Caco-2 (cell line): ENCODE results near the gene HOXB3. TPM values are rescaled to one million over a fixed set of nuclear protein-coding genes. Genes with fewer than 3 reads are reported as not detected.

Experiments used
- BruUV-seq: library from RNA; stranded (reverse); fragments of 400-500 nt; replicated peaks from 2 replicates; lab custom pipeline; 2021; lab: Mats Ljungman, UMichigan
- CTCF ChIA-PET: fragments of 300-600 bp; sonication (Branson Sonifier 250); formaldehyde crosslinking; loops from one replicate; lab custom pipeline; 2022; ENCODE audit warnings: antibody characterized with exemption; lab: Charles Lee
- POLR2A ChIA-PET: fragments of 300-600 bp; sonication (Branson Sonifier 250); formaldehyde crosslinking; loops from one replicate; lab custom pipeline; 2022; ENCODE audit warnings: antibody characterized with exemption; lab: Charles Lee
- DNase-seq, 2 experiments: peaks; one replicate each; pipeline versions ENCODE4 v3.0.0 to v3.0.0-alpha.2; 2020 to 2022
- H3K27me3 ChIP-seq: replicated peaks from 2 replicates; pipeline ENCODE4 v1.6.0; 2011; ENCODE audit warnings: low read length; ENCODE audit not compliant: control insufficient read depth, insufficient read depth
- H3K36me3 ChIP-seq: 2 replicates; pipeline ENCODE4 v1.5.1; 2011; ENCODE audit warnings: low read length; ENCODE audit not compliant: control insufficient read depth, insufficient read depth
- H3K4me1 ChIP-seq: fragments of 250-450 bp; sonication (Bioruptor Pico); 2 replicates; pipeline ENCODE4 v1.5.1; 2020; ENCODE audit warnings: mild to moderate bottlenecking
- H3K4me3 ChIP-seq: 2 replicates; pipeline ENCODE4 v1.5.1; 2011; ENCODE audit warnings: low read depth, mild to moderate bottlenecking, control low read depth, low read length
- H3K9me3 ChIP-seq: fragments of 250-450 bp; sonication (Bioruptor Pico); 2 replicates; pipeline ENCODE4 v1.5.1; 2020; ENCODE audit warnings: mild to moderate bottlenecking, moderate library complexity
- H3K27ac Mint-ChIP-seq: one replicate; pipeline ENCODE4 v1.8.0; 2022; ENCODE audit warnings: mixed read lengths; ENCODE audit not compliant: unreplicated experiment
- H3K27me3 Mint-ChIP-seq: one replicate; pipeline ENCODE4 v1.8.0; 2022; ENCODE audit warnings: mixed read lengths; ENCODE audit not compliant: insufficient read depth, unreplicated experiment
- H3K36me3 Mint-ChIP-seq: one replicate; pipeline ENCODE4 v1.8.0; 2022; ENCODE audit warnings: mild to moderate bottlenecking, mixed read lengths; ENCODE audit not compliant: insufficient read depth, unreplicated experiment
- H3K4me1 Mint-ChIP-seq: one replicate; pipeline ENCODE4 v1.8.0; 2022; ENCODE audit warnings: low read depth, mixed read lengths; ENCODE audit not compliant: unreplicated experiment
- H3K4me3 Mint-ChIP-seq: one replicate; pipeline ENCODE4 v1.8.0; 2022; ENCODE audit warnings: mild to moderate bottlenecking, moderate library complexity, mixed read lengths; ENCODE audit not compliant: unreplicated experiment
- H3K9me3 Mint-ChIP-seq: one replicate; pipeline ENCODE4 v1.8.0; 2022; ENCODE audit warnings: mixed read lengths; ENCODE audit not compliant: unreplicated experiment
- intact Hi-C: fragments of 100-400 bp; cut with micrococcal nuclease; formaldehyde crosslinking; loops from one replicate; pipeline ENCODE4 v1.10.0; 2022; ENCODE audit not compliant: unreplicated experiment
- total RNA-seq: library from RNA; stranded (reverse); gene quantifications from 2 replicates; pipeline ENCODE4 v1.2.3, GENCODE V29; 2022
- TF ChIP-seq, protein P1 (sequence below), 2 experiments: fragments of 200-600 bp in 1 of 2; IDR thresholded peaks; 1 replicate in 1 of 2; 2 replicates in 1 of 2; pipeline versions ENCODE4 v1.5.1 to v1.8.0; 2011 to 2022; ENCODE audit warnings: antibody characterized with exemption in 1 of 2, control low read depth in 1 of 2, inconsistent platforms in 1 of 2, low read depth in 1 of 2, low read length in 1 of 2, mild to moderate bottlenecking in 1 of 2, moderate library complexity in 1 of 2; ENCODE audit not compliant: insufficient read depth in 1 of 2, severe bottlenecking in 1 of 2, unreplicated experiment in 1 of 2

Gene HOXB3
- total RNA-seq, 1 experiment from 2014 or later, result 7.2 TPM

DNA sequence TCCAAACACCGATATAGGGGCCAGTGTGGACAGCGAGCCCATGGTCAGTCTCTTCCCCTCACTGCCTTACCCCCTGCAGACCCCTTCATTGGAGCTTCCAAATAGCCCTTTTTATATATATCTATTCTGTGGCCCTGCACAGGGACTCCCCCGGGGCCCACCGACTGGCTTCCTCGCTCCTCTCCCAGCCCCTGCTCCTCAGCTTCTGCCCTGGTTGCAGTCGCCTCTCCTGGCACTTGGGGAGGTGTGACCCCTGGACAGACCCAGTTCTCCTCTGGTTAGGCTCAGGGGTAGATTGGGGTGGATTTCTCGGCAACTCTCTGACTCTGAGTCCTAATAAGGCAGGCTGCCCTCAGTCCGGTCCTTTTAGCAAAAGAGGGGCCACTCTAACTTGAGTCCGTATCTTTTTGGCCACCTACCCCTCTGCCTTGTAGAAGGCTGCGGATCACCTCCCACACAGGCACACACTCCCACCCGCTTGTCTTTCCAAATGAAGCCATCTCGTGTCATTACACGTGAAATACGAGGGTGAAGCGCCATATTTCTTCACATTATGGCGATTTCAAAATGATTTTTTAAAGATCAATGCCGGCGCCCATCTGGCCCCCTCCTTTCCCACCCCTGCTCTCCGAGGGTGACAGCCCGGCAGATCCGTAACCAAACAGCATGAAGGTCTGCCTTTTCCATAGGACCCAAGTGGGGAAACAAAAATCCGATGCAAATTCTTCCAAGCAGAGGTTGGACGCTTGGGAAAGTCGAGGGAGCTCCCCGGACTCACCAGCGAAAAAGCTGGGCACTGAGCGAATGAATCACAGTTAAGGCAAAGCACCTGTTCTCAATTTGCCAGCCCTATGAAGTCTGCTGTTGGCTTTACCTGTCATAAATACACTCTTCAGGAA is 37.8 kb upstream of the HOXB3 start:
- intact Hi-C loops, result loop anchor here (2.0 kb wide), 1 partner anchor 19 kb away; no protein-coding TSS in a partner anchor
- H3K4me3 Mint-ChIP-seq, result peak overlapping the region; percentile 11
- Histone ChIP-seq H3K27me3 (peaks cover 25% of the 10 kb centered on the region), H3K36me3 (no peaks in the 10 kb centered on the region), H3K4me1 (peaks cover 25% of the 10 kb centered on the region), H3K4me3 (no peak overlapping the region), H3K9me3 (no peaks in the 10 kb centered on the region)
- ChIA-PET CTCF (interaction anchor here (1.2 kb wide), 1 partner anchor 251 kb away, joined by 3 read pairs; no protein-coding TSS in a partner anchor), POLR2A (interaction anchor here (0.6 kb wide), 1 partner anchor 117 kb away, joined by 10 read pairs; no protein-coding TSS in a partner anchor)
- peaks cover 15% of the 10 kb centered on the region for H3K4me1 Mint-ChIP-seq
- no peak overlapping the region for H3K27ac Mint-ChIP-seq
- peaks cover 39% of the 10 kb centered on the region for H3K27me3 Mint-ChIP-seq
- DNase-seq, result no peak
- H3K36me3 Mint-ChIP-seq, result no peaks in the 10 kb centered on the region
- TF ChIP-seq, protein P1, sequence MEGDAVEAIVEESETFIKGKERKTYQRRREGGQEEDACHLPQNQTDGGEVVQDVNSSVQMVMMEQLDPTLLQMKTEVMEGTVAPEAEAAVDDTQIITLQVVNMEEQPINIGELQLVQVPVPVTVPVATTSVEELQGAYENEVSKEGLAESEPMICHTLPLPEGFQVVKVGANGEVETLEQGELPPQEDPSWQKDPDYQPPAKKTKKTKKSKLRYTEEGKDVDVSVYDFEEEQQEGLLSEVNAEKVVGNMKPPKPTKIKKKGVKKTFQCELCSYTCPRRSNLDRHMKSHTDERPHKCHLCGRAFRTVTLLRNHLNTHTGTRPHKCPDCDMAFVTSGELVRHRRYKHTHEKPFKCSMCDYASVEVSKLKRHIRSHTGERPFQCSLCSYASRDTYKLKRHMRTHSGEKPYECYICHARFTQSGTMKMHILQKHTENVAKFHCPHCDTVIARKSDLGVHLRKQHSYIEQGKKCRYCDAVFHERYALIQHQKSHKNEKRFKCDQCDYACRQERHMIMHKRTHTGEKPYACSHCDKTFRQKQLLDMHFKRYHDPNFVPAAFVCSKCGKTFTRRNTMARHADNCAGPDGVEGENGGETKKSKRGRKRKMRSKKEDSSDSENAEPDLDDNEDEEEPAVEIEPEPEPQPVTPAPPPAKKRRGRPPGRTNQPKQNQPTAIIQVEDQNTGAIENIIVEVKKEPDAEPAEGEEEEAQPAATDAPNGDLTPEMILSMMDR (IDR thresholded peaks at IDR 0.05; ENCODE audit: insufficient read depth in 1 of 2, low read depth in 1 of 2, low read length in 1 of 2, severe bottlenecking in 1 of 2, unreplicated experiment in 1 of 2), result no peak
- H3K9me3 Mint-ChIP-seq, result no peaks in the 10 kb centered on the region
- no TSS peak for BruUV-seq

DNA sequence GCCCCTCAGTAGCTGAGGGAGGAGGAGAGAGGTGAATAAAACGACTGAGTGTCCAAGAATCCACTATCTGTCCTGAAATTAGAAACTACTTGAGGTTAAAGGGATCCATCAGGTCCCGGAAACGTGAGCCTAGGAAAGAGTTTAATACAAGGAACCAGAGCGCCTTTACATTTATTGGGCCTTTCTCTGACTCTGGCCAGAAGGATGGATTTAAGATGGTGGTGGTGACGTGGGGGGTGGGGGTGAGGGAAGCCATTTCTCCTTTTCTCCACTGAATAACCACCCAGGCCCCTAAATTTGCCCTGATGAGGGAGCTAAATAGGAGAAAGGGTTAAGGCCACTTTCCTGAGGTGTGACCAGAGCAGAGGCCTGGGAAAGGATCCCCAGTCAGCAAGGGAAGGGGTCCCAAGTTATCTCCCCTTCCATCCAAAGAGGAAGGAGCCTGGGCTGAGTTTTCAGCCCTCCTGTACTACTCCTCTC is 37.1 kb upstream of the HOXB3 start:
- Mint-ChIP-seq H3K4me1 (peaks cover 15% of the 10 kb centered on the region), H3K27ac (no peak overlapping the region), H3K9me3 (no peaks in the 10 kb centered on the region), H3K27me3 (peaks cover 46% of the 10 kb centered on the region), H3K4me3 (peak overlapping the region; percentile 85), H3K36me3 (no peaks in the 10 kb centered on the region)
- DNase-seq, result no peak
- BruUV-seq, result TSS peak; percentile 59
- H3K27me3 ChIP-seq, result peaks cover 28% of the 10 kb centered on the region
- H3K9me3 ChIP-seq, result no peaks in the 10 kb centered on the region
- no peaks in the 10 kb centered on the region for H3K36me3 ChIP-seq
- TF ChIP-seq, protein P1 (IDR thresholded peaks at IDR 0.05; ENCODE audit: insufficient read depth in 1 of 2, low read depth in 1 of 2, low read length in 1 of 2, severe bottlenecking in 1 of 2, unreplicated experiment in 1 of 2), result no peak
- ChIA-PET POLR2A (interaction anchor here (0.6 kb wide), 1 partner anchor 117 kb away, joined by 10 read pairs; no protein-coding TSS in a partner anchor), CTCF (interaction anchor here (0.6 to 2.3 kb wide), 5 partner anchors 17 to 319 kb away, joined by 3 to 10 read pairs (median 4); no protein-coding TSS in a partner anchor)
- peaks cover 25% of the 10 kb centered on the region for H3K4me1 ChIP-seq
- no peak overlapping the region; the same call in 1 of the 2 replicates for H3K4me3 ChIP-seq
- intact Hi-C loops, result loop anchor here (2.0 kb wide), 1 partner anchor 20 kb away; no protein-coding TSS in a partner anchor
